Keratinocyte (primary cell): ENCODE results near the gene CACNA1C. TPM values are rescaled to one million over a fixed set of nuclear protein-coding genes. Genes with fewer than 3 reads are reported as not detected.

ENCODE experiments used
- DNase-seq: peaks from one replicate; pipeline ENCODE4 v3.0.0-alpha.2; 2011; ENCODE audit warnings: low read depth, missing footprints, low spot score
- FAIRE-seq: peaks from 2 replicates; lab custom pipeline; 2011; peaks lifted over from hg19 to GRCh38; lab: Jason Lieb, UNC
- H2AFZ ChIP-seq: 2 replicates; pipeline ENCODE4 v1.6.0; 2012; ENCODE audit warnings: low read length, control low read depth, inconsistent platforms; ENCODE audit not compliant: control insufficient read depth
- H3K27ac ChIP-seq: 2 replicates; pipeline ENCODE4 v1.5.1; 2011; ENCODE audit warnings: low read length; ENCODE audit not compliant: control insufficient read depth, insufficient read depth
- H3K27me3 ChIP-seq: 3 replicates; pipeline ENCODE4 v1.6.0; 2011; ENCODE audit warnings: low read length; ENCODE audit not compliant: control insufficient read depth, insufficient read depth; ENCODE audit errors: extremely low read depth
- H3K36me3 ChIP-seq, 2 experiments: 2 replicates in 1 of 2; 3 replicates in 1 of 2; pipeline ENCODE4 v1.5.1; 2011; ENCODE audit warnings: low read length in 2 of 2, mild to moderate bottlenecking in 1 of 2; ENCODE audit not compliant: control insufficient read depth in 2 of 2, insufficient read depth in 2 of 2; ENCODE audit errors: extremely low read depth in 1 of 2
- H3K4me1 ChIP-seq: 3 replicates; pipeline ENCODE4 v1.5.1; 2011; ENCODE audit warnings: low read length; ENCODE audit not compliant: control insufficient read depth, insufficient read depth; ENCODE audit errors: extremely low read depth
- H3K4me2 ChIP-seq: 3 replicates; pipeline ENCODE4 v1.6.0; 2011; ENCODE audit warnings: low read depth, low read length; ENCODE audit not compliant: control insufficient read depth, insufficient read depth; ENCODE audit errors: extremely low read depth
- H3K4me3 ChIP-seq, 3 experiments: fragments of 200-600 bp in 1 of 3; sonication (generic) in 1 of 3; 2 replicates in 2 of 3; 3 replicates in 1 of 3; pipeline ENCODE4 v1.5.1; 2011 to 2016; ENCODE audit warnings: low read length in 3 of 3, mild to moderate bottlenecking in 3 of 3, control low read depth in 2 of 3, inconsistent platforms in 1 of 3, low read depth in 1 of 3, mixed read lengths in 1 of 3, mixed run types in 1 of 3, moderate library complexity in 1 of 3; ENCODE audit not compliant: control insufficient read depth in 2 of 3, insufficient read depth in 2 of 3; ENCODE audit errors: extremely low read depth in 1 of 3
- H3K79me2 ChIP-seq: 2 replicates; pipeline ENCODE4 v1.6.0; 2012; ENCODE audit warnings: low read length; ENCODE audit not compliant: control insufficient read depth, insufficient read depth
- H3K9ac ChIP-seq: 3 replicates; pipeline ENCODE4 v1.6.0; 2011; ENCODE audit warnings: low read length; ENCODE audit not compliant: control insufficient read depth, insufficient read depth; ENCODE audit errors: extremely low read depth
- H3K9me1 ChIP-seq: 3 replicates; pipeline ENCODE4 v1.6.0; 2011; ENCODE audit warnings: low read length; ENCODE audit not compliant: control insufficient read depth, insufficient read depth; ENCODE audit errors: extremely low read depth
- H3K9me3 ChIP-seq: 2 replicates; pipeline ENCODE4 v1.5.1; 2012; ENCODE audit warnings: low read depth, low read length; ENCODE audit not compliant: control insufficient read depth
- H4K20me1 ChIP-seq: 3 replicates; pipeline ENCODE4 v1.6.0; 2011; ENCODE audit warnings: low read length; ENCODE audit not compliant: control insufficient read depth, insufficient read depth; ENCODE audit errors: extremely low read depth
- EZH2 ChIP-seq: IDR thresholded peaks from one replicate; pipeline ENCODE4 v1.6.1; 2012; ENCODE audit warnings: inconsistent platforms, mild to moderate bottlenecking, low read length, moderate library complexity
- dilution Hi-C: fragments of 300-500 bp; cut with MboI; formaldehyde crosslinking; loops from one replicate; pipeline ENCODE4 v1.7.0; 2020; ENCODE audit warnings: low sequenced_read_pairs; ENCODE audit not compliant: extremely low pct_ligation_motif_present
- polyA plus RNA-seq, 5 experiments: library from polyadenylated mRNA; depleted of rRNA in 3 of 5; stranded (reverse) in 3 of 5; stranded (forward) in 1 of 5; unstranded in 1 of 5; fragments of >200 nt; gene quantifications; 1 replicate in 1 of 5; 2 replicates in 3 of 5; 3 replicates in 1 of 5; pipeline versions ENCODE4 v1.2.1 to v1.2.3, GENCODE V29; 2011 to 2012; ENCODE audit warnings: missing spikeins in 2 of 5, low read depth in 1 of 5, low replicate concordance in 1 of 5
- TF ChIP-seq, protein P1 (sequence below), 3 experiments: IDR thresholded peaks in 1 of 3; conservative IDR thresholded peaks in 1 of 3; optimal IDR thresholded peaks in 1 of 3; 2 replicates in 2 of 3; 3 replicates in 1 of 3; pipeline versions ENCODE3 to v1.5.1; 2011; ENCODE audit warnings: low read length in 3 of 3, mild to moderate bottlenecking in 3 of 3, moderate library complexity in 2 of 3, control low read depth in 1 of 3, inconsistent platforms in 1 of 3; ENCODE audit not compliant: insufficient read depth in 2 of 3; ENCODE audit errors: extremely low read depth in 1 of 3

The CACNA1C gene
- polyA plus RNA-seq, 1 donor (not counting 4 experiments of a cell fraction or from before 2014, with no cell fraction given): not detected

DNA sequence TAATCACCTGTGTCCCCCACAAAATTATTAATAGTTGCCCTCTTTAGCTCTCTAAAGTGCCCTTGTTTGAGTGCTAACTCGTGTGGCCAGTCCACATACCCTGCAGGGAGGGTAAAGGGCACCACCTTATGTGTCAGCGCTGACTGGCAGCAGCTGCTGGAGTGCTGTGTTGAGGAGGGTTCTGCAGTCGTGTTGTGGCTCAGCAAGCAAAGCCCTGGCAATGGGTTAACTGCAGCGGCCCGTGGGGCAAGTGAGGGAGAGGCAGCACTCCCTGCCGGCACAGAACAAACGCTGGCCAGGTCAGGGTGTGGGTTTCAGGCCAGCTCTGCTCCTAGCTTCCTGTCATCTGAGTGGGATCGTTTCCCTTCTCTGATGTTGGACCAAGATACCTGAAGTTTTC lies 369.8 kb downstream of the CACNA1C start:
- no peak for TF ChIP-seq EZH2
- FAIRE-seq: no peak
- no peaks in the 10 kb centered on the region for H4K20me1 ChIP-seq

DNA sequence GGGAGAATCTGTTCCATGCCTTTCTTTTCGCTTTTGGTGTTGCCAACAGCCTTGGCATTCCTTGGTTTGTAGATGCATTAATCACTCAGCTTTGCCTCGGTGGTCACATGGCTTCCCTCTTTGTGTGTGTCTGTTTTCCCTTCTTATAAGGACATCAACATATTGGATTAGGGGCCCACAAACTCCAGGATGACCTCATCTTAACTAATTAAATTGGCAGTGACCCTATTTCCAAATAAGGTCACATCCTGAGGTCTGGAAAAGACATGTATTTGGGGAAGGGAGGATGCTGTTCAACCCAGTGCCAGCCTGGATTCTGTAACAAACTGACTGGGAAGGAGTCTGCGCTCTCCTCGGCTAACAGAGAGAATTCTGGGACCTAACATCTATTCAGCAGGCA lies 376.2 kb downstream of the CACNA1C start:
- Histone ChIP-seq H4K20me1 (no peaks in the 10 kb centered on the region), H3K9ac (no peak overlapping the region), H3K4me2 (no peak overlapping the region), H3K9me1 (no peaks in the 10 kb centered on the region), H3K79me2 (no peaks in the 10 kb centered on the region), H3K4me1 (no peaks in the 10 kb centered on the region), H3K27me3 (no peaks in the 10 kb centered on the region), H2AFZ (no peak overlapping the region), H3K9me3 (peaks cover 2% of the 10 kb centered on the region), H3K36me3 (no peaks in the 10 kb centered on the region), H3K27ac (no peak overlapping the region), H3K4me3 (no peak overlapping the region)
- dilution Hi-C loops: no loop called here
- FAIRE-seq (no peak), DNase-seq (no peak)
- TF ChIP-seq EZH2: no peak
- TF ChIP-seq, protein P1, sequence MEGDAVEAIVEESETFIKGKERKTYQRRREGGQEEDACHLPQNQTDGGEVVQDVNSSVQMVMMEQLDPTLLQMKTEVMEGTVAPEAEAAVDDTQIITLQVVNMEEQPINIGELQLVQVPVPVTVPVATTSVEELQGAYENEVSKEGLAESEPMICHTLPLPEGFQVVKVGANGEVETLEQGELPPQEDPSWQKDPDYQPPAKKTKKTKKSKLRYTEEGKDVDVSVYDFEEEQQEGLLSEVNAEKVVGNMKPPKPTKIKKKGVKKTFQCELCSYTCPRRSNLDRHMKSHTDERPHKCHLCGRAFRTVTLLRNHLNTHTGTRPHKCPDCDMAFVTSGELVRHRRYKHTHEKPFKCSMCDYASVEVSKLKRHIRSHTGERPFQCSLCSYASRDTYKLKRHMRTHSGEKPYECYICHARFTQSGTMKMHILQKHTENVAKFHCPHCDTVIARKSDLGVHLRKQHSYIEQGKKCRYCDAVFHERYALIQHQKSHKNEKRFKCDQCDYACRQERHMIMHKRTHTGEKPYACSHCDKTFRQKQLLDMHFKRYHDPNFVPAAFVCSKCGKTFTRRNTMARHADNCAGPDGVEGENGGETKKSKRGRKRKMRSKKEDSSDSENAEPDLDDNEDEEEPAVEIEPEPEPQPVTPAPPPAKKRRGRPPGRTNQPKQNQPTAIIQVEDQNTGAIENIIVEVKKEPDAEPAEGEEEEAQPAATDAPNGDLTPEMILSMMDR (optimal IDR thresholded peaks at IDR 0.05 in 1 of 3, IDR thresholded peaks at IDR 0.05 in 1 of 3, conservative IDR thresholded peaks at IDR 0.05 in 1 of 3; ENCODE audit: extremely low read depth in 1 of 3, insufficient read depth in 2 of 3, low read length in 3 of 3): no peak

More for the DNA sequence above, 369.8 kb downstream of the CACNA1C start:
- Histone ChIP-seq H3K9ac (no peak overlapping the region), H3K4me1 (no peaks in the 10 kb centered on the region), H3K27ac (no peak overlapping the region), H3K4me3 (no peak overlapping the region), H3K27me3 (no peaks in the 10 kb centered on the region), H3K9me1 (no peaks in the 10 kb centered on the region), H3K9me3 (peaks cover 2% of the 10 kb centered on the region), H3K79me2 (no peaks in the 10 kb centered on the region), H3K36me3 (no peaks in the 10 kb centered on the region), H2AFZ (no peak overlapping the region), H3K4me2 (no peak overlapping the region)
- DNase-seq: no peak
- dilution Hi-C loops: no loop called here

DNA sequence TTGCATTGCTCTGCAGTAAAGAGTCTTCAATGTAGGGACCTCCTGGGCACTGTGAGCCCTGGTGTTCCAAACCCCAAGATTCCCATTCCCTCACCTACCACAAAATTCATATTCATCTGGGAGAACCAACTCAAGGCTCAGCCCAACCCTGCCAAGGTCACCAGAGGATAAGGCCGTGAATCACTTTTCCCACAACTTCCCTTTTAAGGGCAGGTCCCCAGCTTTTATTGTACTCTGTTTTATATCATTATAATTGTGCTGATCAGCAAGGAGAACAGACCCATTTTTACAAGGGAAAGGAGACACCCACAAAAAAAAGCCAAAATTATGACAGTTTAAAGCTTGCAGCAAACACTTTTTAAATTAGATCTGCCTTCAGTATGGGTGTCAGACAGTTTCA lies 379.0 kb downstream of the CACNA1C start:
- H3K4me2 ChIP-seq: no peak overlapping the region
- no peaks in the 10 kb centered on the region for H3K36me3 ChIP-seq
- no peaks in the 10 kb centered on the region for H3K27me3 ChIP-seq
- no peak overlapping the region for H3K27ac ChIP-seq
- H3K9ac ChIP-seq: no peak overlapping the region
- no peaks in the 10 kb centered on the region for H4K20me1 ChIP-seq
- dilution Hi-C loops: no loop called here
- H3K9me3 ChIP-seq: no peaks in the 10 kb centered on the region
- no peak overlapping the region for H2AFZ ChIP-seq
- no peaks in the 10 kb centered on the region for H3K79me2 ChIP-seq
- H3K9me1 ChIP-seq: no peaks in the 10 kb centered on the region
- DNase-seq: no peak
- FAIRE-seq: no peak
- TF ChIP-seq, protein P1 (optimal IDR thresholded peaks at IDR 0.05 in 1 of 3, IDR thresholded peaks at IDR 0.05 in 1 of 3, conservative IDR thresholded peaks at IDR 0.05 in 1 of 3; ENCODE audit: extremely low read depth in 1 of 3, insufficient read depth in 2 of 3, low read length in 3 of 3): no peak
- TF ChIP-seq EZH2: no peak
- no peak overlapping the region for H3K4me3 ChIP-seq
- H3K4me1 ChIP-seq: no peaks in the 10 kb centered on the region
